GM12878 (cell line): ENCODE results near the gene RNF220. TPM values are rescaled to one million over a fixed set of nuclear protein-coding genes. Genes with fewer than 3 reads are reported as not detected.

ENCODE experiments used
- CREM ChIP-seq: IDR thresholded peaks from 2 replicates; pipeline ENCODE4 v1.6.1; 2014; ENCODE audit warnings: antibody characterized with exemption, low read depth
- EED ChIP-seq: sonication (generic); IDR thresholded peaks from 2 replicates; pipeline ENCODE4 v1.6.1; 2016; ENCODE audit warnings: antibody characterized with exemption, low read depth
- EP300 ChIP-seq, 2 experiments: fragments of 150-350 bp in 1 of 2; IDR thresholded peaks; 2 replicates each; pipeline ENCODE4 v1.6.1; 2011 to 2012; ENCODE audit warnings: low read depth in 2 of 2, low read length in 2 of 2, borderline replicate concordance in 1 of 2, improper control_type of control experiment in 1 of 2, inconsistent platforms in 1 of 2; ENCODE audit not compliant: control insufficient read depth in 1 of 2
- ESRRA ChIP-seq: IDR thresholded peaks from 2 replicates; pipeline ENCODE4 v1.6.1; 2012; ENCODE audit warnings: mild to moderate bottlenecking, low read length, improper control_type of control experiment
- HDAC6 ChIP-seq: fragments of 200-600 bp; sonication (generic); IDR thresholded peaks from one replicate; pipeline ENCODE4 v1.8.0; 2017; ENCODE audit warnings: antibody characterized with exemption; ENCODE audit not compliant: unreplicated experiment
- HDGF ChIP-seq: fragments of 450-650 bp; IDR thresholded peaks from 2 replicates; pipeline ENCODE4 v1.6.1; 2016; ENCODE audit warnings: antibody characterized with exemption
- SREBF1 ChIP-seq: IDR thresholded peaks from 2 replicates; pipeline ENCODE4 v1.6.1; 2012; ENCODE audit warnings: mild to moderate bottlenecking, low read length
- SRF ChIP-seq, 2 experiments: IDR thresholded peaks; 2 replicates each; pipeline ENCODE4 v1.6.1; 2011; ENCODE audit warnings: low read depth in 2 of 2, low read length in 2 of 2, mild to moderate bottlenecking in 1 of 2, moderate library complexity in 1 of 2
- ZBTB11 ChIP-seq: fragments of 450-650 bp; formaldehyde crosslinking; IDR thresholded peaks from 2 replicates; pipeline ENCODE4 v1.5.0; 2022; ENCODE audit warnings: mild to moderate bottlenecking, missing genetic modification characterization
- ZBTB33 ChIP-seq: fragments of 450-650 bp; IDR thresholded peaks from 2 replicates; pipeline ENCODE4 v1.6.1; 2017; ENCODE audit warnings: mild to moderate bottlenecking
- ZBTB4 ChIP-seq: fragments of 450-650 bp; formaldehyde crosslinking; IDR thresholded peaks from 2 replicates; pipeline ENCODE4 v1.4.0; 2022; ENCODE audit warnings: mild to moderate bottlenecking, moderate library complexity
- ZNF622 ChIP-seq: fragments of 450-650 bp; IDR thresholded peaks from 2 replicates; pipeline ENCODE4 v1.6.1; 2017; ENCODE audit warnings: mild to moderate bottlenecking, inconsistent platforms
- polyA plus RNA-seq, 11 experiments: library from polyadenylated mRNA; depleted of rRNA in 4 of 11; unstranded in 6 of 11; stranded (reverse) in 5 of 11; fragments of >200 nt; fragmentation: Nextera tagmentation in 4 of 11; fragmentation: Illumina TruSeq in 1 of 11; extraction: Ambion mirVana in 4 of 11; extraction: Trizol in 1 of 11; gene quantifications; 1 replicate in 1 of 11; 2 replicates in 10 of 11; pipeline versions ENCODE4 v1.2.1 to v1.2.3, GENCODE V29; 2011 to 2016; ENCODE audit warnings: inconsistent platforms in 2 of 11, missing spikeins in 2 of 11, low read depth in 1 of 11
- total RNA-seq, 4 experiments: library from RNA; depleted of rRNA in 3 of 4; stranded (reverse); fragments of >200 nt in 3 of 4; fragmentation: Illumina TruSeq in 1 of 4; extraction: Trizol in 1 of 4; gene quantifications; 2 replicates each; pipeline versions ENCODE4 v1.2.1 to v1.2.3, GENCODE V29; 2013 to 2021
- TF ChIP-seq, protein P1 (sequence below): IDR thresholded peaks from 2 replicates; pipeline ENCODE4 v1.6.1; 2012; ENCODE audit warnings: mild to moderate bottlenecking, low read depth, low read length
- TF ChIP-seq, protein P2 (sequence below): IDR thresholded peaks from 2 replicates; pipeline ENCODE4 v1.6.1; 2011; ENCODE audit warnings: borderline replicate concordance, low read depth, mild to moderate bottlenecking, moderate library complexity, low read length; ENCODE audit not compliant: insufficient read depth, poor library complexity, severe bottlenecking

RNF220 gene
- total and polyA plus RNA-seq, 10 of the 15 experiments (the other 5 are each of a cell fraction or from before 2014, with no cell fraction given) = 4.6 to 84.1 (median 53.7) TPM

DNA sequence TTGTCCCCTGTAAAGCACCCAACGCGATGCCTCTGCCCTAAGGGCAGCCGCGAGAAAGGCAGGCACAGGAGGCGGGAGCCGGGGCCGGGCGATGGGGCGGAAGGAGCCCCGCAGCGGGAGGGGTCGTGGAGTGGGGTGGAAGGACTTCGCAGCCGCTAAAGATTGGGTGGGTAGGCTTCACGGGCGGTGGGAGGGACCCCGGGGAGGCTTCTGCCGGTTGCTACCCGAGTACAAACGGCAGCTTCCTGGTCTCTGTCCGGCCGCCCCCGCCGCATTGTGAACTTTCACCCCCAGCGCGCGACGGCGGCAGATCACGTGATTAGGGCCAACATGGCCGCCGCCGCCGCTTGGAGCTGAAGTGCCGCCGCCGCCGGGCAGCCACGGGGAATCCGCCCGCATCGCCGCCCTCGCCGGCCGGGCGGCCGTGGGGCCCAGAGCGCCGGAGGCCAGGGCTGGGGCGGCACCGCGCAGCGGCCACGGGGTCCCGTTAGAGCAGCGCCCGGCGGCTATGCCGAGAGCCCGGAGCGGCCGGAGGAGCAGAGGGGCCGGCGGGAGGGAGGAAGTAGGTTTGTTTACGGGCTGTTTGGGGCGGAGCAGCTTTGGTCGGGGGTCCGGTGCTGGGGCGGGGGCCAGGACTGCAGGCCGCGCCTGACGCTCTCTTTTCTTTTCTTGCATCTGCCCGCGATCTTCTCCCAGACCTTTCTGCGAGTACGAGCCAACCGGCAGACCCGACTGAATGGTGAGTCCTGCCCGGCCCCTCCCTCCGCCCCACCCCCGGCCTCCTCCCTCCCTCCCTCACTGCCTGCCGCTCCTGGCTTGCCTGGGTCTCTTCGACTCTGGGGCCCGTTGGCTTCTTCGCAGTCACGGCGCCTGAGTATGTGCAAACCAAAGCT is 226.8 kb downstream of the RNF220 start (continued):
- TF ChIP-seq, protein P1, sequence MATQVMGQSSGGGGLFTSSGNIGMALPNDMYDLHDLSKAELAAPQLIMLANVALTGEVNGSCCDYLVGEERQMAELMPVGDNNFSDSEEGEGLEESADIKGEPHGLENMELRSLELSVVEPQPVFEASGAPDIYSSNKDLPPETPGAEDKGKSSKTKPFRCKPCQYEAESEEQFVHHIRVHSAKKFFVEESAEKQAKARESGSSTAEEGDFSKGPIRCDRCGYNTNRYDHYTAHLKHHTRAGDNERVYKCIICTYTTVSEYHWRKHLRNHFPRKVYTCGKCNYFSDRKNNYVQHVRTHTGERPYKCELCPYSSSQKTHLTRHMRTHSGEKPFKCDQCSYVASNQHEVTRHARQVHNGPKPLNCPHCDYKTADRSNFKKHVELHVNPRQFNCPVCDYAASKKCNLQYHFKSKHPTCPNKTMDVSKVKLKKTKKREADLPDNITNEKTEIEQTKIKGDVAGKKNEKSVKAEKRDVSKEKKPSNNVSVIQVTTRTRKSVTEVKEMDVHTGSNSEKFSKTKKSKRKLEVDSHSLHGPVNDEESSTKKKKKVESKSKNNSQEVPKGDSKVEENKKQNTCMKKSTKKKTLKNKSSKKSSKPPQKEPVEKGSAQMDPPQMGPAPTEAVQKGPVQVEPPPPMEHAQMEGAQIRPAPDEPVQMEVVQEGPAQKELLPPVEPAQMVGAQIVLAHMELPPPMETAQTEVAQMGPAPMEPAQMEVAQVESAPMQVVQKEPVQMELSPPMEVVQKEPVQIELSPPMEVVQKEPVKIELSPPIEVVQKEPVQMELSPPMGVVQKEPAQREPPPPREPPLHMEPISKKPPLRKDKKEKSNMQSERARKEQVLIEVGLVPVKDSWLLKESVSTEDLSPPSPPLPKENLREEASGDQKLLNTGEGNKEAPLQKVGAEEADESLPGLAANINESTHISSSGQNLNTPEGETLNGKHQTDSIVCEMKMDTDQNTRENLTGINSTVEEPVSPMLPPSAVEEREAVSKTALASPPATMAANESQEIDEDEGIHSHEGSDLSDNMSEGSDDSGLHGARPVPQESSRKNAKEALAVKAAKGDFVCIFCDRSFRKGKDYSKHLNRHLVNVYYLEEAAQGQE = 0 out of 2 replicates have a peak, but pooled peaks have one; percentile 36
- TF ChIP-seq HDAC6 (peak; percentile 68), ESRRA (no peak), ZBTB11 (peak; percentile 69), ZNF622 (no peak), ZBTB33 (no peak), EED (0 out of 2 replicates have a peak, but pooled peaks have one; percentile 20), ZBTB4 (peak; percentile 74; the same call in 1 of the 2 replicates), SREBF1 (peak; percentile 66), HDGF (peak; percentile 85), SRF (IDR thresholded peaks at IDR 0.05; ENCODE audit: low read depth in 2 of 2, low read length in 2 of 2) (no peak), CREM (peak; percentile 36), EP300 (IDR thresholded peaks at IDR 0.05; ENCODE audit: borderline replicate concordance in 1 of 2, control insufficient read depth in 1 of 2, low read depth in 2 of 2, low read length in 2 of 2) (no peak)
- TF ChIP-seq, protein P2, sequence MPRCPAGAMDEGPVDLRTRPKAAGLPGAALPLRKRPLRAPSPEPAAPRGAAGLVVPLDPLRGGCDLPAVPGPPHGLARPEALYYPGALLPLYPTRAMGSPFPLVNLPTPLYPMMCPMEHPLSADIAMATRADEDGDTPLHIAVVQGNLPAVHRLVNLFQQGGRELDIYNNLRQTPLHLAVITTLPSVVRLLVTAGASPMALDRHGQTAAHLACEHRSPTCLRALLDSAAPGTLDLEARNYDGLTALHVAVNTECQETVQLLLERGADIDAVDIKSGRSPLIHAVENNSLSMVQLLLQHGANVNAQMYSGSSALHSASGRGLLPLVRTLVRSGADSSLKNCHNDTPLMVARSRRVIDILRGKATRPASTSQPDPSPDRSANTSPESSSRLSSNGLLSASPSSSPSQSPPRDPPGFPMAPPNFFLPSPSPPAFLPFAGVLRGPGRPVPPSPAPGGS = peak; percentile 55
